ENCODE data around the gene SLC35F3.
A peak's percentile ranks its signal among the peaks of the same experiment; 100 is the strongest.
"Not testable (repeated sequence)": the region's sequence is repeated elsewhere in the genome, so short reads cannot be mapped to it uniquely, and the experiment has no call there.

The SLC35F3 gene

GRCh38 chr1:234206651-234207284, 302.3 kb downstream of the SLC35F3 start:
- no peaks in the 10 kb centered on the region for H3K4me1 ChIP-seq
- H3K9me3 ChIP-seq: no peaks in the 10 kb centered on the region
- H3K27me3 ChIP-seq (ENCODE audit: low read depth): no peaks in the 10 kb centered on the region; the same call in 1 of the 2 replicates
- no peaks in the 10 kb centered on the region for H3K36me3 ChIP-seq (replicated peaks)
- DNase-seq (ENCODE audit: low spot score in 2 of 2): no peak
- H3K4me3 ChIP-seq: no peak overlapping the region
- in situ Hi-C loops (cut with MboI; ENCODE audit: low sequenced_read_pairs): no loop called here

- peaks cover 5% of the 10 kb centered on the region for H3K27me3 ChIP-seq (ENCODE audit: low read depth)
- in situ Hi-C loops (cut with MboI; ENCODE audit: low sequenced_read_pairs): no loop called here
- no peaks in the 10 kb centered on the region for H3K9me3 ChIP-seq
- no peaks in the 10 kb centered on the region for H3K36me3 ChIP-seq (replicated peaks)
- DNase-seq (ENCODE audit: low spot score in 2 of 2): no peak
- H3K4me3 ChIP-seq: no peak overlapping the region
- no peaks in the 10 kb centered on the region for H3K4me1 ChIP-seq
These were observed 303.9 kb downstream of the SLC35F3 start for GRCh38 chr1:234208351-234208750.

GRCh38 chr1:234208791-234209190, 304.3 kb downstream of the SLC35F3 start:
- DNase-seq (ENCODE audit: low spot score in 2 of 2): no peak
- no peaks in the 10 kb centered on the region for H3K4me1 ChIP-seq
- H3K9me3 ChIP-seq: no peaks in the 10 kb centered on the region
- H3K36me3 ChIP-seq (replicated peaks): no peaks in the 10 kb centered on the region
- no peak overlapping the region for H3K4me3 ChIP-seq
- in situ Hi-C loops (cut with MboI; ENCODE audit: low sequenced_read_pairs): no loop called here
- H3K27me3 ChIP-seq (ENCODE audit: low read depth): peaks cover 10% of the 10 kb centered on the region

- in situ Hi-C loops (cut with MboI; ENCODE audit: low sequenced_read_pairs); H3K4me1 ChIP-seq; DNase-seq (ENCODE audit: low spot score in 2 of 2); H3K9me3 ChIP-seq; H3K4me3 ChIP-seq; H3K36me3 ChIP-seq (replicated peaks): not testable (repeated sequence)
- peaks cover 26% of the 10 kb centered on the region for H3K27me3 ChIP-seq (ENCODE audit: low read depth)
These were observed 306.0 kb downstream of the SLC35F3 start for GRCh38 chr1:234210429-234210828.

- H3K9me3 ChIP-seq; DNase-seq (ENCODE audit: low spot score in 2 of 2); in situ Hi-C loops (cut with MboI; ENCODE audit: low sequenced_read_pairs); H3K4me1 ChIP-seq; H3K4me3 ChIP-seq; H3K36me3 ChIP-seq (replicated peaks): not testable (repeated sequence)
- H3K27me3 ChIP-seq (ENCODE audit: low read depth): peaks cover 26% of the 10 kb centered on the region
These were observed 307.4 kb downstream of the SLC35F3 start for GRCh38 chr1:234211855-234212254.

GRCh38 chr1:234212764-234213657, 308.5 kb downstream of the SLC35F3 start:
- Histone ChIP-seq H3K9me3 (no peaks in the 10 kb centered on the region), H3K36me3 (replicated peaks) (no peaks in the 10 kb centered on the region), H3K27me3 (ENCODE audit: low read depth) (peaks cover 26% of the 10 kb centered on the region), H3K4me1 (no peaks in the 10 kb centered on the region), H3K4me3 (no peak overlapping the region)
- peak; percentile 42 to 51 for DNase-seq (ENCODE audit: low spot score in 2 of 2)
- in situ Hi-C loops (cut with MboI; ENCODE audit: low sequenced_read_pairs): no loop called here

GRCh38 chr1:234213658-234214128, 309.2 kb downstream of the SLC35F3 start:
- peak overlapping the region; percentile 21 for H3K4me3 ChIP-seq
- H3K27me3 ChIP-seq (ENCODE audit: low read depth): peaks cover 26% of the 10 kb centered on the region
- in situ Hi-C loops (cut with MboI; ENCODE audit: low sequenced_read_pairs): no loop called here
- no peaks in the 10 kb centered on the region for H3K36me3 ChIP-seq (replicated peaks)
- DNase-seq (ENCODE audit: low spot score in 2 of 2): no peak
- no peaks in the 10 kb centered on the region for H3K9me3 ChIP-seq
- no peaks in the 10 kb centered on the region for H3K4me1 ChIP-seq

GRCh38 chr1:234214129-234214910, 309.8 kb downstream of the SLC35F3 start:
- peaks cover 26% of the 10 kb centered on the region for H3K27me3 ChIP-seq (ENCODE audit: low read depth)
- no peaks in the 10 kb centered on the region for H3K9me3 ChIP-seq
- in situ Hi-C loops (cut with MboI; ENCODE audit: low sequenced_read_pairs): no loop called here
- H3K4me3 ChIP-seq: peak overlapping the region; percentile 21
- no peaks in the 10 kb centered on the region for H3K36me3 ChIP-seq (replicated peaks)
- no peaks in the 10 kb centered on the region for H3K4me1 ChIP-seq
- peak in 1 of 2 experiments; percentile 45 for DNase-seq (ENCODE audit: low spot score in 2 of 2)

GRCh38 chr1:234214911-234215892, 310.7 kb downstream of the SLC35F3 start:
- Histone ChIP-seq H3K4me1 (no peaks in the 10 kb centered on the region), H3K36me3 (replicated peaks) (no peaks in the 10 kb centered on the region), H3K4me3 (no peak overlapping the region), H3K9me3 (no peaks in the 10 kb centered on the region), H3K27me3 (ENCODE audit: low read depth) (peaks cover 26% of the 10 kb centered on the region)
- no peak for DNase-seq (ENCODE audit: low spot score in 2 of 2)
- in situ Hi-C loops (cut with MboI; ENCODE audit: low sequenced_read_pairs): no loop called here

GRCh38 chr1:234216116-234216703, 311.7 kb downstream of the SLC35F3 start:
- DNase-seq (ENCODE audit: low spot score in 2 of 2): no peak
- in situ Hi-C loops (cut with MboI; ENCODE audit: low sequenced_read_pairs): no loop called here
- Histone ChIP-seq H3K4me3 (no peak overlapping the region), H3K36me3 (replicated peaks) (no peaks in the 10 kb centered on the region), H3K4me1 (no peaks in the 10 kb centered on the region), H3K9me3 (no peaks in the 10 kb centered on the region), H3K27me3 (ENCODE audit: low read depth) (peaks cover 26% of the 10 kb centered on the region)

- H3K36me3 ChIP-seq (replicated peaks): no peaks in the 10 kb centered on the region
- H3K4me3 ChIP-seq: no peak overlapping the region
- no peaks in the 10 kb centered on the region for H3K9me3 ChIP-seq
- no peaks in the 10 kb centered on the region for H3K4me1 ChIP-seq
- in situ Hi-C loops (cut with MboI; ENCODE audit: low sequenced_read_pairs): no loop called here
- peaks cover 26% of the 10 kb centered on the region for H3K27me3 ChIP-seq (ENCODE audit: low read depth)
- DNase-seq (ENCODE audit: low spot score in 2 of 2): no peak
These were observed 312.9 kb downstream of the SLC35F3 start for GRCh38 chr1:234217316-234217840.

- Histone ChIP-seq H3K4me1 (no peaks in the 10 kb centered on the region), H3K4me3 (no peak overlapping the region), H3K36me3 (replicated peaks) (no peaks in the 10 kb centered on the region), H3K9me3 (no peaks in the 10 kb centered on the region), H3K27me3 (ENCODE audit: low read depth) (peaks cover 23% of the 10 kb centered on the region)
- in situ Hi-C loops (cut with MboI; ENCODE audit: low sequenced_read_pairs): no loop called here
- no peak for DNase-seq (ENCODE audit: low spot score in 2 of 2)
These were observed 313.6 kb downstream of the SLC35F3 start for GRCh38 chr1:234218078-234218477.
